Hair follicular keratinocyte (primary cell): Measurements from ENCODE around the gene ZDHHC12. TPM values are rescaled to one million over a fixed set of nuclear protein-coding genes. Genes with fewer than 3 reads are reported as not detected.

Experiments
- total RNA-seq: library from RNA; depleted of rRNA; stranded (reverse); fragments of >200 nt; gene quantifications from 2 replicates; pipeline ENCODE4 v1.2.3, GENCODE V29; 2015

ZDHHC12 gene, protein sequence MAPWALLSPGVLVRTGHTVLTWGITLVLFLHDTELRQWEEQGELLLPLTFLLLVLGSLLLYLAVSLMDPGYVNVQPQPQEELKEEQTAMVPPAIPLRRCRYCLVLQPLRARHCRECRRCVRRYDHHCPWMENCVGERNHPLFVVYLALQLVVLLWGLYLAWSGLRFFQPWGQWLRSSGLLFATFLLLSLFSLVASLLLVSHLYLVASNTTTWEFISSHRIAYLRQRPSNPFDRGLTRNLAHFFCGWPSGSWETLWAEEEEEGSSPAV
- total RNA-seq: 93.0 and 161 TPM in 2 replicates

DNA sequence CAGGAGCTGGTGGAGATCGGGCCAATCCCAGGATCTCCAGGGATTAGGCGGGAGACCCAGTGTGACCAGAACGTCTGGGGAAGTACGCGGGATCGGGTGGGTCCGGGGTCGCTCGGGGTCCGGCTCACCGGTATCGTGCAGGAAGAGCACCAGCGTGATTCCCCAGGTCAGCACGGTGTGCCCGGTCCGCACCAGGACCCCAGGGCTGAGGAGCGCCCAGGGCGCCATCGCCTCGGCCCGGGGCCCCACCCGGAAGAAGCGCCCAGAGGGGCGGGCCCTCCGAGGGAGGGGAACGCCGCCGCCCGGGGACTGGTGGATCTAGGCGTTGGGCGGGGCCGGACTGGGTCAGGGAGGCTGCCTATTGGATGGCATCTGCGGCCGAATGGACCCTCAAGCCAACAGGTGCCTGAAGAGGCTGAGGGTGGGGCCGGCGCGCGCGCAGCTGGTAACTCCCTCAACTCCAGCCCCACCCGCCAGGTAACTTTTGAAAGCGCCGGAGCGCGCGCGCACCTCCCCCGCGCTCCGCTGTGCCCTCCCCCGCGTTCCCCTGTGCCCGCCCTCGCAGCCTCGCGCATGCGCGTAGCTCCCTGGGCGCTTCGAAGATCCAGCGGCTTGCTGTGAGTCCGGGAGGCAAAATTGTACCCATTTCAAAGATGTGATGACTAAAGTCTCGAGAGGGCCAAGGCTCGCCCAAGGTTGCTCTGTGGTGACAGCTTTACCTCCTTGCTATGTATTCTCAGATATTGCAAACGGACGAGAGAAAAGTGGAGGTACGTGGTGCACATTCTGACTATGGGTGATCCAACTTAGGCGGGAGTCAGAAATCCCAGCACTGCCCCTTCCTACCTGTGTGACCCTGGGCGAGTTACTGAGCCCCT lies at the start of gene ZDHHC12:
Gene ZDHHC12, minus strand, starts transcription at position 262 of the 878 bp plus-strand sequence. Its CDS starts 34 bp downstream, at position 228.

DNA sequence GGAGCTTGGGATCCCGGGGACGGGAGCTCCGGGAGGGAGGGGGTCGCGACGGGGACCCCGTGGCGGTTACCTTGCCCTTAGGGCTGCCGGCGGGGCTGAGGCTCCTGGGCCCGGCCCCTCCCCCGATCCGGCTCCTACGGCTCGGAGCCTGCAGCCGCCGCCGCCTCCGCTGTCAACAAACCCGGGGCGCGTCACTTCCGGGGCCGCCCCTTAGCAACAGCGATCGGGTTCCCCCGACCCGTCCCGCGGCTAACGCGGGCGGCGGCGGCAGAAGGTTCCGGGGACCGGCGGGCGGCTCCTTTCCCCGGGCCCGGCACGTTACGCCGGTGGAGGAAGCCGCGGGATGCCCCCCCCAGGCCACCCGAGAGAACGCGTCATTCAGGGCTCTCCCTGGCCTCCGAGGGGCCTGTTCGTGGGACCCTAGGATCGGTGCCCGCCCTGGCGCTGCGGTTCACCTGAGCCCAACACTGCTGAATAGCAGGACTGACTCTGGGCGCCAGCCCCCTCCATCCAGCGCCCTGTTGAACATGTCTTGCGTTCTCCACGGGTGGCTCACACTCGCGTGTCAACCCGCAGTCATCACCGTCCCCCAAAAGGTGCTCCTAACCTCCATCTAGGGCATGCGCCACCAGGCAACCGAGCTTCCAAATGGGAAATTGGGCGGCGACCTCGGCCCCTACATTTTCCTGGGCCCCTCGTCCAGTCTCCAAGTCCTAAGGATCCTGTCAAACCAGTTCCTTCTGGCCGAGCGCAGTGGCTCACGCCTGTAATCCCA lies 48.0 kb upstream of the ZDHHC12 start, which contains the start of gene ZER1:
Gene ZER1, minus strand, starts transcription at position 183 of the 775 bp plus-strand sequence. CDS start 16,362 bp downstream, outside the sequence.

DNA sequence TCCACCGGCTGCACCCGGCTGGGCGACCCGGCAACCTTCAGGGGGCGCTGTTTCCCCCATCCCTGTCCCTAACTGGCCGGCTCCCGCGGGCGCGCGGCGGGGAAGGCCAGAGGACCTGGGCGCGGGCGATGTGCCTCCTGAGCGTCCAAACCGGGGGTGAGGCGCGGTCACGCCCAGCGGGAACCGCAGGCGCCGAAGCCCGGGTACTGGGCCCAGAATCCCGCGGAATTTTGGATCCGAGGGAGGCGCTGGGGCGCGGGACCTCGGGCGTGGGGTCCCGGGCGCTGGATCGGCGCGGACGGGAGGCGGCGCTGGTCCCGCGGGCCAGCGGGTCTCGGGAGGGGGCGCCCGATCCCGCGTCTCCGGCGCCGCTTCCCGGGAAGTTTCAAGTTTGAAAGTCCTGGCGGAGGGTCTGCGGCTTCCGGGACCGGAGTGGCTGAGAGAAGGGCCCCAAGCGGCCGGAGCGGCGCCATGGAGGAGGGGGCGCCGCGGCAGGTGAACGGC lies 21.4 kb downstream of the ZDHHC12 start, which contains the start of gene PKN3:
Gene PKN3, plus strand, starts transcription at position 59 of the 504 bp plus-strand sequence. Its CDS starts 413 bp downstream, at position 472.

DNA sequence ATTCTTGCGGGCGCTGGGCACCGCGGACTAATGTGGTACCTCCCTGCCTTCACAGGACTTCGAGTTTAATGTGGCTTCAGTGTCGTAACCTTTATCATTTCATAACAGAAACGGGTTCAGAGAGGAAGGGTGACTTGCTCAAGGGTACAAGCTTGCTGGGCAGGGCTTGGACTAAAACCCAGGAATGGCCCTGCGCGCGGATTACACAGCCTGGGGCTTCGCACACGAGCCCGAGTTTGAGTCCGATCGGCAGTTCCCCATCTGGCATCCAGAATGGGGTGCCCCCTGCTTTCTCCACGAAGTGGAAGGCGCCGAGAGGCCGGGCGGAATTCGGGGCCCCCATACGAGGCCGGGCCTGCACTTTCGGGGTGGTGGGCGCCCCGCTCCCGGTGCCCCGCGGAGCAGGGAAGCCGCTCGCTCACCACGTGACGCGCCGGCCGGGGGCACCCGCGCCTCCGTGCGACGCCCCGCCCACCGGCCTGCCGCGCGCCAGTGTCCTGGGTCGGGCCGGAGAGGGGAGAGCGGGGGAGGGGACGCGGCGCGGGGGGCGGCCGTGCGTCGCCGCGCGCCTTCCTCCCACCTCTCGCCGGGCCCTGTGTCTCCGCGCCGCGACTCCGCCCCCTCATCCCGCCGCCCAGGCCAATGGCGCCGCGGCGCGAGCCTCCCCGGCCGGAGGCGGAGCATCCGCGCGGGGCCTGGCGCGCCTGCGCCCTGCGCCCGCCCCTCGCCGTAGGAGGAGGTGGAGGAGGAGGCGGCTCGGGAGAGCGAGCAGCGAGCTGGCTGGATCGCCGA lies 35.2 kb downstream of the ZDHHC12 start, which contains the start of gene SET:
Gene SET, plus strand, starts transcription at position 722 of the 792 bp plus-strand sequence. CDS start 361 bp downstream, outside the sequence.

Other genes starting within 250 kb of the ZDHHC12 start
- 22.0 and 28.9 TPM in 2 replicates for gene GLE1, start 219.4 kb downstream of the ZDHHC12 start, total RNA-seq
- 89.6 and 124 TPM in 2 replicates for gene SPTAN1, start 171.5 kb downstream of the ZDHHC12 start, total RNA-seq
- 42.9 and 70.3 TPM in 2 replicates for gene DYNC2I2, start 67.3 kb downstream of the ZDHHC12 start, total RNA-seq
- gene SET, start 34.9 kb downstream of the ZDHHC12 start, total RNA-seq: 299 and 428 TPM in 2 replicates
- gene PKN3, start 21.6 kb downstream of the ZDHHC12 start, total RNA-seq: 4.8 and 7.6 TPM in 2 replicates
- gene ZER1, start 47.8 kb upstream of the ZDHHC12 start, total RNA-seq: 26.0 and 26.9 TPM in 2 replicates
- gene TBC1D13, start 63.1 kb upstream of the ZDHHC12 start, total RNA-seq: 7.0 and 15.4 TPM in 2 replicates
- gene ENDOG, start 94.4 kb upstream of the ZDHHC12 start, total RNA-seq: 32.5 and 44.9 TPM in 2 replicates
- 14.2 and 34.4 TPM in 2 replicates for gene SPOUT1, start 105.7 kb upstream of the ZDHHC12 start, total RNA-seq
- 12.5 and 19.3 TPM in 2 replicates for gene KYAT1, start 157.8 kb upstream of the ZDHHC12 start, total RNA-seq
- gene LRRC8A, start 158.0 kb upstream of the ZDHHC12 start, total RNA-seq: 126 and 152 TPM in 2 replicates
- gene PHYHD1, start 196.9 kb upstream of the ZDHHC12 start, total RNA-seq: 3.2 and 7.5 TPM in 2 replicates
- gene DOLK, start 223.5 kb upstream of the ZDHHC12 start, total RNA-seq: 17.6 and 24.6 TPM in 2 replicates
- gene NUP188, start 223.6 kb upstream of the ZDHHC12 start, total RNA-seq: 32.5 and 45.4 TPM in 2 replicates